Measurements from ENCODE around the gene CDC37L1.

DNA sequence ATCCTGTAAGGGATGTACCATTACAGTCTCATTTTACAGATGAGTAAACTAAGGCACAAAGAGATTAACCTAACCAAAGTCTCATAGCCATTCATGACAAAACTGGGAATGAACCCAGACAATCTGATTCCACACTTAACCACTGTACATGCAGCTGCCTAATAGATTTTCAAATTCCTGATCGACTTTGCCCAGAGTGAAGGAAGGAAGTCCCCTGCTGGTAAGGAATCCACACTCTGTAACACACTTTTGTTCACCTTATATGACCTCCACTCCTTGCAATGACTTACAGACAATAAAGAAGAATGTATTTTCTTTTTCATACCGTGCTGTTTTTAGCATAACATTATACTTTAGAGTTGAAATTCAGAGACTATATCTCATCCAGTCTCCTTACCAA is 48.5 kb upstream of the CDC37L1 start:
- TF ChIP-seq CTCF (IDR thresholded peaks at IDR 0.05) (no peak), POLR2A (IDR thresholded peaks at IDR 0.05) (no peak)

Measured in testis (tissue), 2 donors.